Dedifferentiated amniotic fluid mesenchymal stem cell (primary cell): ENCODE results near the gene CYBB.

Experiments
- DNase-seq: peaks from one replicate; pipeline ENCODE4 v3.0.0-alpha.2; 2016; ENCODE audit errors: extremely low spot score

The CYBB gene

DNA sequence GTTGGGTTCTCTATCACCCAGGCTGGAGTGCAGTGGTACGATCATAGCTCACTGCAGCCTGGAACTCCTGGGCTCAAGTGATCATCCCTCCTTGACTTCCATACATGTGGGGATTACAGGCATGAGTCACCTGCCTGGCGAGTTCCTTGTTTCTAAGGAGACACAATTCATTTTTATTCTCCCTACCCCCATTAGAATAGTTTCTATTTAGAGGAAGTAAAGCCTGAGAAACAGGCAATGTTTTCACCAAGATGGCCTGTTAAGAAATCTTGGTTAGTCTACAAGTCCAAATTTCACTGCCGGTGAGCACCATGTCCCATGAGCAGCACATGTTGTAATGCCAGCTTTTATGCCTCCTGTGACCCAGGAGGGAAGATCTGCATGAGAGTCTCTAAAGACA lies 5.7 kb downstream of the CYBB start:
- no peak for DNase-seq

DNA sequence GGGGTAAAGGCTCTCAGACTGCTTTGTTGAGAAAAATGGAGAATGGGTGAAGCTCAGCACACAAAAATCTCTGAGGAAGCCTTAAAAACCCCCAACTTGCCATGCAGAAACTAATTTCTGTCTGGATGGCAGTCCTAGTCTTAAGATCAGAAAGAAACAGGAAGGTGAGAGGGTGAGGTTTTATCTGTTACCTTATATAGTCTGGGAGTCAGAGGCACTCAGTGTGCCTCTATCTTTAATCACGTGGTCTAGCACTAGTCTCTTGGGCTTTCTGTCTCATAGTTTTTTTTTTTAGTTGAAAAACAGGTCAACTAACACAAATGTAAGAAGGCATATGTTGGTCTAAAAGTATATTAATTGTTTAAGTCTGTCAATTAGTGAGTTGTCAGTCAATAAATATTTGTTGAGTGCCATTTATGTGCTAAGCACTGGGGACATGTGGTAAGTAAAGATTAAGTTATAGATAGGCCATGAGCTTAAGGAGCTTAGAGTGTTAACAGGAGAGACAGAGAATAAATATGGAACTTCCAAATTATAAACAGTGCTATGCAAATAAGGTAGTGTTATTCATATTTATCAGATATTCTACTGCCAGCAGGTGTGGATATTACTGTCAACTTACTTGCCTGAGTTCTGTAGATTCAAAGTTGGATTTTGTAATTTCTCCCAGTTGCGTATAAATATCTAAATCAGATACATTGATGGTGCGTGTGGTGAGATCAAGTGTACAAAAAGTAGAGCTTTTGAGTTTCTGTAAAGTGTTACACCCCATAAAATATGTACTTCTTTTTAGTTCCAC lies 7.0 kb downstream of the CYBB start:
- DNase-seq = no peak

DNA sequence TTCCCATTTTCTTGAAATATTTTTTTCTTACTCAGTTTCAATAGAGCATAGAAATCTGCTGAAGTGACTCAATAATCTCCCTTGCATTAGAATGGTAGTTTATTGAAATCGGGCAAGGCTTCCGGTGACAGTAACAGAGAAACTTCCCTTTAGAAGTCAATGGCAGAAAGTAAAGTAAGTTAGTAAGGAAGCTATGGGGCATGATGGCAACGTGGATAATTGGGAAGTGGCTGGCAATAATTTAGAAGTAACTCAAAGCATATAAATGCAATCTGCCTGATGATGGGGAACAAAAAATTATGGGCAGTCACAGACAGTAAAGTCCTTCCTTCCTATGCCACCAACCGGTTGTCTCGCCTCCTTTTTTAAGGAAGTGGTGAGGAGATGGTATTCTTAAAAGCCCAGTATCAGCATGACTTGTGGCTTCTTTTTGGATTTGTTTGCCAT lies 7.6 kb downstream of the CYBB start:
- no peak for DNase-seq

DNA sequence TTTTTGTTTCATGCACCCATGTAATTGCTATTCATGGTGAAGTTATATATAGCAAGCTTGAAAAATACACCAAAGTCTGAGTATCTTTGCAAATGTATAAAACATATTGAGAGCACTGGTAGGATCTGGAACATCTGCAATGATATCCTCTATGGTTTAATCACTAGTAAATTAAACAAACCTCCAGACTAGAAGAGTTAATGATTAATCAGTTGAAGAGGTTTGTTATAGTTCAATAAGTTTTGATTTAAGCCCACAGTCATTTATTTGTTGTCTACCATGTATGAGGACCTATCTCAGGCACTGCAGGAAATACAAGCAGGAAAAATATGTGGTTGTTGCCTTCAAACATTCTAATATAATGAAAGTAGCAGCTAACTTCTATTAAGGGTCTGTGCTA lies 16.5 kb downstream of the CYBB start:
- no peak for DNase-seq

DNA sequence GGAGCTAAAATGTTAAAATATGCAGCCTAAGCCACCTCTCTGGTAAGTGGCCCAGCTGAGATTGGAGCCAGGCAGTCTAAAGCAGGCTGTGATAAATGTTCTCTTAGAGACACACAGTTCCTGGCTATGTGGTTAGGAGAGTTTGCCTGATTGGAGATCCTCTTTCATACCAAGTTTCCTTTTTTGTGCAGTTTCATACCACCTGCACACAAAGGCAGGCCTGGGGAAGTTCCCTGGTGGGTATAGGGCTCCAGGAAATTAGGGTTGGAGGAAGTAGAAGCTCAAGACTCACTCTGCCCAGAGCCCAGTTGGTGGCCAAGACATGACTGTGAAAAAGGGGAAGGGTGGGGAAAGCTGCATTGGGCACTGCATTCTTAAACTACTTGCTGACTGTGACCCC lies 16.9 kb downstream of the CYBB start:
- DNase-seq = no peak

DNA sequence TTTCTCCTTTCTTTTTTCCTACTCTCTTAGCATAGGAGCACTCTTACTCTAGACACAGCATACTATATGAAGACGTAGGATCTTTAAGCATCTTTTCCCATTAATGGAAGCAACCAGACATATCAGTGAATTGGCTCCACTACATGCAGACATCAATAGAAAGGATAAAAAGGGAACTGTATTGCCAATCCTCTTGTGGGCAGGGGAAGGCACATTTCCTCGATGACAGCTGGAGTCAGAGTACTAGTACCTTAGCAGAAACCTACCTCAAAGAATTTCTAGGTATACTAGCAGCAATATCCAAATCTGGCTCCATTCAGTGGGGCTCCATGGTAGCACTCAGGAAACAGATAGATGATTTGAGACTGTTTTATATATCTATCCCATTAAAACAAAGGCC lies 20.1 kb downstream of the CYBB start:
- no peak for DNase-seq

DNA sequence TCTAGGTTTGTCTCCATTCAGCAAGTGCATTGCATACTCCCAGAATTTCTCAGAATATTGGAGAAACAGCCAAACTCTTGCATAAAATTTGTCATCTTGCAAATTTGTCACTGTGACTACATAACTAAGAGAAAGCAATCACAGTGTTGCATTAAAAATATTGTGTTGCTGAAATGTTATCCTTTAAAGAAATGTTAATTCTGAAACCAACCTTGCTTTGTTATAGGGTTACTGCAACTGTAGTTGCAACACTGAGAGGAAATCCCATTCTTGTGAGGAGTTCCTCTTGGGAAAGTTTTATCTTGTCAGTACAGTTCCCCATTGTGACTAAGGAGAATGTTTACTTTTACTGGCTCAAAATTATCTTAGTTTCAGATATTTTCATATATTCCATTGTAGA lies 20.9 kb downstream of the CYBB start:
- DNase-seq = no peak

DNA sequence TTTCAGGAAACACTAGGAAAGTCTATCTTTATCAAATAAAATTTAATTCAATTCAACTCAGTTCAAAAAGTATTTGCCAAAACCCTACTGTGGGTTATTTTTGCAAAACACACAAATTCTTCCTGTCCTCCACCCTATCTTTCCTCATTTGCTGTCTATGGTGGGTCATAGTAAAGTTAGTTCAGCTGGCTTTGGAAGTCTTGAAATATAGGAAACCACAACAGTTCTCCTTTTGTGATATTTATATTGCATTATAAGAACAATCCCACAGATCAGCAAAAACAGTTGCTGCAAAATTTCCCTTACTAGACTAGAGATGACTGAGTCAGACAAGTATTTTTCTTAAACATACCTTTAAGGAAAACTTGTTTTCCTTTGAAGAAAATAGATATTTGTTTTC lies 22.2 kb downstream of the CYBB start:
- DNase-seq = no peak

DNA sequence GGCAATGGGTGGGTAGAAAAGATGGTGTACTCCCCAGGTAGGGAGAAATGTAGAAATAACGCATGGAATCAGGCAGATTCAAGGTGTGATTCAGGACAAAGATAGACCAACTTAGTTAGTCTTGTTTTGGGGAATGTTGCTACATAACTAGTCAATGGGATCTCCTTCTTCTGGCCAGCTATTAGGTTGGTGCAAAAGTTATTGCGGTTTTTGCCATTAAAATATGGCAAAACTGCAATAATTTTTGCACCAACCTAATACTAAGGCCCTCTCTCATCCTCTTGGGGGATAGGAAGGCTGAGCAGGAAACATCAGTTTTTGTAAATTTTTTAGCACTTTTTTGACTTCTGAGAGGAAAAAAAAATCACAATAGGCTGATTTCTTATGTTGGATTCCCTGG lies 23.2 kb downstream of the CYBB start:
- no peak for DNase-seq

DNA sequence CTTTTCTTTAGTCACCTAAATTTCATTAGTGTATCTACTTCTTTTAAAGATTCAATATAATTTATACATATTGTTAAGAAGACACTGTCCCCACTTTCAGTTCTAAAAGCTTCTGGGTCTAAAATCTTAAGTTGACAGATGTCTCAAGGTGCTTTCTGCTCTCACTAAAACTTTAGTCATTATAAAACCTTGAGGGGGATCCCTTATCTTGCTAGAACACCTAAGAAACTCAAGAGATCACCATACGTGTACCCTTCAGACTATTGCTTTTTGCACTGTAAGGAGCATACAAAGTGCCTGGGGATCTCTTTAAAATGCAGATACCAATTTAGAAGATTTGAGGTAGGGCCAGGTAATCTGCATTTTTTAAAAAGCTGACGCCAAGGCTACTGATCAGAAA lies 30.1 kb downstream of the CYBB start:
- DNase-seq = no peak

DNA sequence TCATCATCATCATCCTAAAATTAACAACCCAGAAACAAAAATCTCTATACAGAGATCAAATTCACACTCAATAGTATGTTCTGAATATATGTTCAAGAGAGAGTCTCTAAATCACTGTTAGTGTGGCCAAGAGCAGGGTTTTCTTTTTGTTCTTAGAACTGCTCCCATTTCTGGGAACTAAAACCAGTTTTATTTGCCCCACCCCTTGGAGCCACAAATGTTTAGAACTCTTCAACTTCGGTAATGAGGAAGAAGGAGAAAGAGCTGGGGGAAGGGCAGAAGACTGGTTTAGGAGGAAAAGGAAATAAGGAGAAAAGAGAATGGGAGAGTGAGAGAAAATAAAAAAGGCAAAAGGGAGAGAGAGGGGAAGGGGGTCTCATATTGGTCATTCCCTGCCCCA lies 32.3 kb downstream of the CYBB start:
- DNase-seq = no peak

DNA sequence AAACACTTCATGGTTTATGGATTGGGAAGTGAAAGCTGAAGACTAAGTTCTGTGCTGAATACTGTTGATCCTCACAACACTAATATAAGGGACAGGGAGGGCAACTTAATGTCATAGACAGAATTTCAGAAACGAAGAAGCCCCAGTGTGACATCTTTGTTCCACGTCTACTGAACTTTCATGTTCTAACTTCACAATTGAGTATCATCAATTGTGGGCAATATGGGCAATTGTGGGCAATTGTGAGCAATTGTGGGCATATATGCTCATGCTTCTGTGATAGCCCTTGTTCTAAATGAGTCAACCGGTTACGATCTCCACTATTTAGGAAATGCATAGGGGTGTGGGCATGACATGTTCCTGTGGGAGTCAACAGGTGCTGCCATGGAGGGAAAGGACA lies 33.7 kb downstream of the CYBB start:
- no peak for DNase-seq

DNA sequence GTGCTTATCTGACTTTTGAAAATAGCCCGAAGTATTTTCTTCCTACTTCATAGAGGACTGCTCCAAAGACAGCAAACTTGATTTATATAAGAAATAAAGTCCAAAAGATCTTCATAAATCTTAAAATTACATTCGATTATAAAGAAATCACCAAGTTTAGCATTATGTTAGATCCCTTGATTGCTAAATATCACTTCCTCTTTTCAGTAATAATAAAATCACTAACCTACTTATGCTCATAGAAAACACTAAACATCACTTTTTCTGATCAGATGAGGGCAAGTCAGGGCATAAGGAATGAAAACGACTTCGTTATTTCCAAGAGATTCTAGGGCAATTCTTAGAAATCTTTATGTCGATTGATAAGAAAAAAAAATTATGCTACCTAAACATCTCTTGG lies 35.5 kb downstream of the CYBB start:
- DNase-seq = no peak

DNA sequence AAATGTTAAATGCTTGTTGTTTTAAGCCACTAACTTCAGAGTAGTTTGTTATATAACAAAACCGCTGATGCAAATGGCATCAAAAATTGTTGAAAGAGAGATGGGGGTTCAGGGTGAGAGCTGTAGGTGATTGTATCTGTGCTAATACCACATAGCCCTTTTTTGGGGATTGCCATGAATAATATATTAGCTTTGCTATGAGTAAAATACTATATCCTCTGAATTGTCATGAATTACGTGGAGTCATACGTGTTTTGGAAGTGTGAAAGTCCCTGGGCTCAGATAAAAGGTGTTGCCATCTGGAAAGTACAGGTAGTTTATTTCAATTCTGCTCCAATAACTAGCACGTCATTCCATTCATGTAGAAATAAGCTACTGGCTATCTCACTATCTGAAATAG lies 36.9 kb downstream of the CYBB start:
- DNase-seq = no peak

DNA sequence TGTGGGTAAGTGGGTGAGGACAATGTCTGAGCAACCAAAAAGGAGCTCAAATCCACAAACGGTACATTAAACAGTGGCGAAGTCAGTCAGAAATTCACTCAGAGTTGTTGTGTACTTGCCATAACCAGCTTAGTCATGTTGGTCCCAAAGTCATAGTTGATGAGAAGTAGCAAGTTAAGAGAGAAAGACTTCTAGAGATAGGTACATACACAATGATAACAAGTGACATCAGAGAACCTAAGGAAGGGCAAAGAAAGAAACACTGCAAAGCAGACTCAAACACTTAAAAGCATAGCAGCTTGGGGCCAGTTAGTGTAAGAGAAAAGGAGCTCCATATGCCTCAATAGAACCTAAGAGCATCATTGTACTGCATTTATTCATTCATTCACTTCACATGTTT lies 37.3 kb downstream of the CYBB start:
- no peak for DNase-seq

DNA sequence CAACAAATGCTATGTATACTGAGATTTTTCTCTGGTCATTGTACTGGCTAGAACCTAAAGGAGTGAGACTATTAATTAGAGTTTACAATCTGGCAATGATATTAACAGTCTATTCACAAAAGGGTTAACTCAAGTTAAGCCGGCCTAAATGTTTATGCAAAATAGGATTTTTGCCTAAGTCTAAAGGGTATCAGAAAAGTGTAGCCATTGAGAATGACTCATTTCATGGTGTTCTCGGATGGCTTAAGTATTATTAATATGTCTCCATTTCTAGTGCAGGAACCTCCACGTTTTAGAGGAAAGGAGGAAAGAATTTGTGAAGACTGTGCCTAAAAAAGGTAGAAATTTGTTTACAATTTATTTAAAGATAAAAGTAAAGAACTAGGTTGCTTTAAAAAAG lies 37.7 kb downstream of the CYBB start:
- no peak for DNase-seq

DNA sequence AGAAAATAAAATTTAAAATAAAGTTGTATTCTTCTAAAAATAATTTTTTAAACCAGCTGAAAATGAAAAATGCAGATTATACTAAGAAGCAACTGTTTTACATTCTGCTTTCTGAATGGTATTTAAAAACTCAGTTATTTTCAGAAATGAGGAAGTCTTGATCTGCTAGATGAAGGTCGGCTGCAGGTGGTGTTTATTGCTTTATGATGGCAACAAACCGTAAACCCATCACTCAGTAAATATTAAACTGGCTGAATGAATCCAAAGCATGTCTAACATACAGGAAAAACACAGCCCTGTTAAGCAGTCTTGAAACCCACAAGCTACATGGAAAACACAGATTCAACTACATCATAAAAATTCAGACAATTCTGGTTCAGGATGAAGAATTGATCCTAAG lies 38.2 kb downstream of the CYBB start:
- no peak for DNase-seq

DNA sequence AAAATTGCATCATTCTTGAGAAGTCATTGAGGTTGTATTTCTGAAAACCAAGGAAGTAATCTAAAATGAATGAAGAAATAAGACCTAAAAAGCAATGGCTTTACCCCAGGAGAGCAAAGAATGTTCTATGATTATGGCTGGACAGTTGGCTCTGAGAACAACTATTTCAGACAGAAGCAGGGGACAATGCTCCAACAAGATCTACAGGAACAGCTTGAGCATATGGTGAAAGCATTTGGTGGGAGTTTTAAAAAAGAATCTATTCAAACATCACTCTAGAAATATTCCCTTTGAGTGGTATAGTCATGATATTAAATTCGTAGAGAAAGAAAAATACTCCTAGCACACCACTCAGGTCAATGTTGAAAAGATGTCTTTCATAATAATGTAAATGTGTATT lies 40.8 kb downstream of the CYBB start:
- no peak for DNase-seq

DNA sequence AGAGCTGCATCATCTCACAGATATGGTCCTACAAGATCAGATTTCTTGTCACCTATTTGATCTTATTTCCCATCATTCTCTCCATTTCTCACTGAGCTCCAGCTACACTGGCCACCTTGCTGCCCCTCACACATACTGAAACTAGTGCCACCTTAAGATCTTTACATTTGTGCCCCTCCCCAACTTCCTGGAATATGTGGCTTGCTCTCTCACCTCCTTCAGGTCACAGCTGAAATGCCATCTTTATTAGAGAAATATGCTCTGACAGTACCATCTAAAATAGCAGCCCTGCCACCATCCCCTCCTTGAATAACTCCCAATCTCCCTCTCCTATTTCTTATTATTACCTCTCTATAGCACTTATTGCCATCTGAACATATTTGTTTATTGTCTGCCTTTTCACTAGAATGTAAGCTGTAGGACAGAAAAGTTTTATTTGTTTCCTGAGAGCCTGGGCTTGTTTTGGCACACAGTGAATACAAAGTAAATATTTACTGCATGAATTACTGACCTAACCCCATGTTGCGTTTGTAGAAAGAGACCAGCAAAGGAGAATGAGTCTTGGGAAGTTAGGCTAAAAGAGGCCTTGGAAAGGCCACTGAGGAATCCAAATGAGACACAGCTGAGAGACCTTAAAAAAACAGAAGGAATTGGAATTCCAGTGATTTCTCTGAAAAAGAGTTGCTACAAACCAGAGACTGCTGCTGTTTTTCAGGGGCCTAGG lies 44.8 kb downstream of the CYBB start:
- DNase-seq = no peak

DNA sequence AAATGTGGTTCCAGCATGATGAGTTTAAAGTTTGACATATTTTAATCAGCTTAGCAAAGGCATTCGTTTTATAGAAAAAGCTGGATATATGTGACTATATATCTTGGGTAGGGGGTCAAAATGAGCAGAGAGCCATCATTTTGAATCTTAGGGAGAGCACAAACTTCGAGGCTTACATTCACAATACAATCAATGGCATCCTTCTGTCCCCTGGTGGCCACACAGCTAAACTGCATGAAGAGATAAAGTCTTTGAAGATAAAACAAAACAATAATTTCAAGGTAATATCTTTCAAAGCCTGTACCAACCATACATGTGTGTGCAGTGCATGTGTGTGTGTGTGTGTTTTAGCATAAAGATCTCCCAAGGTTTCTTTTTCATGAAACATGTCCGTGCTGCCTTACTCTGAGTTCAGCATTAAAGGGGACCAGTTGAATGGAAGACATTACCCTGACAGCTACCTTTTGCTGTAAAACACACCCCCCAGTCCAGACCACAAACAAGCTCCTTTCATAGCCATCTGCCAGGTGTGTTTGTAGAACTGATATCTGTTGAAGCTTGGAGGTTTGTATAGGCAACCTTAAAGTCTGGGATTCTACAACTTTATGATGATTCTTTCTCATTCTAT lies 45.5 kb downstream of the CYBB start:
- DNase-seq = no peak

DNA sequence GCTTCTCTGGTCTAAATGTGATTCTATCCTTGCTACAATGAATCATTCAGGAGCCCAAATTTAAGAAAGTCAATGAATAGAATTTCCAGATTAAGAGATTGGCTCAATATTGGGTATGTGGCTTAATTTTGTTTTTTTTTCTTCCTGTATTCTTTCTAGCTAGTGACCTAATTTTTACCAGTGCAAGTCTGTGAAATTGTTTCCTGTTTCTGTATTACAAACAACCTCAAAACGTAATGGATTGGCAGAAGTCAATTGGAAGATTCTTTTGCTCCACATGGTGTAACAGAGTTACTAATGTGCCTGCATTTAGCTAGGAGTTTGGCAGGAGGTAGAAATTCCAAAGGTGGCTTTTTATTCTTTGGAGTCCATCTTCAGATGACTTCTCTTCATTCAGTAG lies 49.9 kb downstream of the CYBB start:
- no peak for DNase-seq

DNA sequence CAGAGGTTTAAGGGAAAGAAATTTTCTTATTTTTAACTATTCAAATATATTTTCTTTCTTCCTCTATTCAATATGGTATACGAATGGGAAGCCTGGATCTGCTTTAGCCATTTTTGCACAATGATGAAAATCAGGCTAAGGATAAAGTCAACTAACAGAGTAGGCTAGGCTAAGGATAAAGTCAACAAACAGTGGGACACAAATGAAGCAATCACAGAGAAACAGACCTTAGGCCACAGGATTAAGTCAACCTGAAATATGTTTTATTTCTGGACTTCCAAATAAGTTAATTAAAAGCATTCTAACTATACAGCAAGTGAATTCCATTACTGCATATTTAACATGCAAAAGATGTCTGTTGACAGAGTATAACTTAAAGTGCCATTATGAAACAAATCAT lies 50.5 kb downstream of the CYBB start:
- no peak for DNase-seq

DNA sequence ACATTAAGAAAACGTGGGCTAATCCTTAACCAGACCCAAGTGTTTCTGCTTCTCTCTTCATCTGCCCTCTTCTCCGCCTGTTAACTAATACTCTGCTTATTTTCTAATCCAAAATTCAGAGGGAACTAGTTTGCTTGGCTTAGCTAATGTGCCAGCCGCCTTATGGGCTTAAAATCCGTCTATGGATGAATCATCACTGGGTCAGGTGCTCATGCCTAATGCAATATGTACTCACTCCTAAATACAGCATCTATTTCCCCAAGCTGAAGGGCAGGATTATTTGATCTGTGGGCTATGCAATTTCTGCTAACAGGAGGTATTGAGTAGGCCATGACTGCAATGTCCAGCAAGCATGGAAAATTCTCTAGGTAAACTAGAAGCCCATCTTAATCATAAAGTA lies 55.1 kb downstream of the CYBB start:
- DNase-seq = no peak
